Neural cell (in vitro differentiated cells): Measurements from ENCODE around the gene ZNF512B. TPM values are rescaled to one million over a fixed set of nuclear protein-coding genes. Genes with fewer than 3 reads are reported as not detected.
"Not testable (repeated sequence)": the region's sequence is repeated elsewhere in the genome, so short reads cannot be mapped to it uniquely, and the experiment has no call there.

Experiments
- H2AFZ ChIP-seq: fragments of 200-600, 300-800 bp; sonication (generic), shearing (Covaris generic); 2 replicates; pipeline ENCODE4 v1.6.0; 2014; ENCODE audit warnings: low read depth, mild to moderate bottlenecking, antibody characterized with exemption, low read length, moderate library complexity
- H3F3A ChIP-seq: fragments of 200-600 bp; shearing (Covaris generic); 2 replicates; pipeline ENCODE4 v1.6.1; 2016; ENCODE audit warnings: mild to moderate bottlenecking, moderate library complexity, mixed read lengths, antibody characterized with exemption, low read length; ENCODE audit not compliant: insufficient read depth, poor library complexity, severe bottlenecking
- H3K27ac ChIP-seq: fragments of 200-600, 300-800 bp; sonication (generic), shearing (Covaris generic); 2 replicates; pipeline ENCODE4 v1.5.1; 2014; ENCODE audit warnings: mild to moderate bottlenecking, low read length, moderate library complexity
- H3K27me3 ChIP-seq: fragments of 300-800, 200-600 bp; sonication (generic), shearing (Covaris generic); 2 replicates; pipeline ENCODE4 v1.6.0; 2014; ENCODE audit warnings: mild to moderate bottlenecking, low read depth, low read length, moderate library complexity; ENCODE audit not compliant: insufficient read depth
- H3K36me3 ChIP-seq: fragments of 300-800, 200-600 bp; sonication (generic), shearing (Covaris generic); 2 replicates; pipeline ENCODE4 v1.5.1; 2014; ENCODE audit warnings: mild to moderate bottlenecking, antibody characterized with exemption, low read length, moderate library complexity; ENCODE audit not compliant: insufficient read depth
- H3K4me2 ChIP-seq: fragments of 300-800, 200-600 bp; sonication (generic), shearing (Covaris generic); 2 replicates; pipeline ENCODE4 v1.6.0; 2014; ENCODE audit warnings: mild to moderate bottlenecking, low read length
- H3K4me3 ChIP-seq: fragments of 300-800, 200-600 bp; sonication (generic), shearing (Covaris generic); 2 replicates; pipeline ENCODE4 v1.5.1; 2014; ENCODE audit warnings: mild to moderate bottlenecking, low read length, moderate library complexity
- H3K79me2 ChIP-seq: fragments of 200-600 bp; shearing (Covaris generic); replicated peaks from 2 replicates; pipeline ENCODE4 v1.6.0; 2014; ENCODE audit warnings: mild to moderate bottlenecking, low read length, moderate library complexity; ENCODE audit not compliant: insufficient read depth
- H3K9ac ChIP-seq: fragments of 300-800, 200-600 bp; sonication (generic), shearing (Covaris generic); 2 replicates; pipeline ENCODE4 v1.6.1; 2016; ENCODE audit warnings: mild to moderate bottlenecking, low read length, mixed read lengths
- H3K9me2 ChIP-seq: fragments of 200-600 bp; shearing (Covaris generic); 2 replicates; pipeline ENCODE4 v1.6.1; 2016; ENCODE audit warnings: mild to moderate bottlenecking, low read length, mixed read lengths; ENCODE audit not compliant: insufficient read depth
- H3K9me3 ChIP-seq: fragments of 200-600, 300-800 bp; sonication (generic), shearing (Covaris generic); 2 replicates; pipeline ENCODE4 v1.6.1; 2016; ENCODE audit warnings: mild to moderate bottlenecking, mixed run types, low read length, moderate library complexity, mixed read lengths
- H4K20me1 ChIP-seq: fragments of 200-600 bp; shearing (Covaris generic); 2 replicates; pipeline ENCODE4 v1.6.1; 2016; ENCODE audit warnings: mild to moderate bottlenecking, mixed run types; ENCODE audit not compliant: insufficient read depth
- CTCF ChIP-seq: fragments of 450-650 bp; IDR thresholded peaks from 2 replicates; pipeline ENCODE4 v1.5.1; 2014; ENCODE audit warnings: antibody characterized with exemption, mild to moderate bottlenecking, moderate library complexity; ENCODE audit not compliant: poor library complexity, severe bottlenecking
- EZH2 ChIP-seq: fragments of 200-600, 300-800 bp; shearing (Covaris generic), sonication (generic); IDR thresholded peaks from 2 replicates; pipeline ENCODE4 v1.6.1; 2014; ENCODE audit warnings: antibody characterized with exemption, low read length, borderline replicate concordance, mild to moderate bottlenecking; ENCODE audit not compliant: insufficient read depth, poor library complexity, severe bottlenecking
- MXI1 ChIP-seq: fragments of 450-650 bp; conservative IDR thresholded peaks from 2 replicates; pipeline ENCODE4 v1.6.1; 2014; ENCODE audit warnings: antibody characterized with exemption, mild to moderate bottlenecking; ENCODE audit not compliant: poor library complexity, severe bottlenecking
- RAD21 ChIP-seq: fragments of 450-650 bp; conservative IDR thresholded peaks from 2 replicates; pipeline ENCODE4 v1.6.1; 2014; ENCODE audit warnings: antibody characterized with exemption, mild to moderate bottlenecking, moderate library complexity
- SMC3 ChIP-seq: fragments of 450-650 bp; conservative IDR thresholded peaks from 2 replicates; pipeline ENCODE4 v1.6.1; 2014; ENCODE audit warnings: antibody characterized with exemption, mild to moderate bottlenecking, moderate library complexity; ENCODE audit not compliant: poor library complexity
- polyA plus RNA-seq: library from polyadenylated mRNA; depleted of rRNA; stranded (reverse); fragments of >200 nt; gene quantifications from 2 replicates; pipeline ENCODE4 v1.2.3, GENCODE V29; 2014
- TF ChIP-seq, protein P1 (sequence below): IDR thresholded peaks from 2 replicates; pipeline ENCODE4 v1.6.1; 2012; ENCODE audit warnings: borderline replicate concordance

ZNF512B gene
- polyA plus RNA-seq, 1 donor from 2014 or later = 25.7 TPM

GRCh38 chr20:63930971-63931553 is 38.7 kb downstream of the ZNF512B start:
- no peaks in the 10 kb centered on the region for H4K20me1 ChIP-seq
- no peak for TF ChIP-seq SMC3
- TF ChIP-seq RAD21 = no peak
- TF ChIP-seq EZH2 = no peak
- TF ChIP-seq, protein P1, sequence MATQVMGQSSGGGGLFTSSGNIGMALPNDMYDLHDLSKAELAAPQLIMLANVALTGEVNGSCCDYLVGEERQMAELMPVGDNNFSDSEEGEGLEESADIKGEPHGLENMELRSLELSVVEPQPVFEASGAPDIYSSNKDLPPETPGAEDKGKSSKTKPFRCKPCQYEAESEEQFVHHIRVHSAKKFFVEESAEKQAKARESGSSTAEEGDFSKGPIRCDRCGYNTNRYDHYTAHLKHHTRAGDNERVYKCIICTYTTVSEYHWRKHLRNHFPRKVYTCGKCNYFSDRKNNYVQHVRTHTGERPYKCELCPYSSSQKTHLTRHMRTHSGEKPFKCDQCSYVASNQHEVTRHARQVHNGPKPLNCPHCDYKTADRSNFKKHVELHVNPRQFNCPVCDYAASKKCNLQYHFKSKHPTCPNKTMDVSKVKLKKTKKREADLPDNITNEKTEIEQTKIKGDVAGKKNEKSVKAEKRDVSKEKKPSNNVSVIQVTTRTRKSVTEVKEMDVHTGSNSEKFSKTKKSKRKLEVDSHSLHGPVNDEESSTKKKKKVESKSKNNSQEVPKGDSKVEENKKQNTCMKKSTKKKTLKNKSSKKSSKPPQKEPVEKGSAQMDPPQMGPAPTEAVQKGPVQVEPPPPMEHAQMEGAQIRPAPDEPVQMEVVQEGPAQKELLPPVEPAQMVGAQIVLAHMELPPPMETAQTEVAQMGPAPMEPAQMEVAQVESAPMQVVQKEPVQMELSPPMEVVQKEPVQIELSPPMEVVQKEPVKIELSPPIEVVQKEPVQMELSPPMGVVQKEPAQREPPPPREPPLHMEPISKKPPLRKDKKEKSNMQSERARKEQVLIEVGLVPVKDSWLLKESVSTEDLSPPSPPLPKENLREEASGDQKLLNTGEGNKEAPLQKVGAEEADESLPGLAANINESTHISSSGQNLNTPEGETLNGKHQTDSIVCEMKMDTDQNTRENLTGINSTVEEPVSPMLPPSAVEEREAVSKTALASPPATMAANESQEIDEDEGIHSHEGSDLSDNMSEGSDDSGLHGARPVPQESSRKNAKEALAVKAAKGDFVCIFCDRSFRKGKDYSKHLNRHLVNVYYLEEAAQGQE = no peak
- H3K9me3 ChIP-seq = no peaks in the 10 kb centered on the region
- H3K36me3 ChIP-seq = peaks cover 3% of the 10 kb centered on the region
- no peak overlapping the region for H3K4me3 ChIP-seq
- no peak overlapping the region for H3K27ac ChIP-seq
- H3K9me2 ChIP-seq = no peaks in the 10 kb centered on the region
- no peak overlapping the region for H3K9ac ChIP-seq
- no peak overlapping the region for H3K4me2 ChIP-seq
- H3F3A ChIP-seq = no peaks in the 10 kb centered on the region
- H2AFZ ChIP-seq = no peak overlapping the region
- H3K79me2 ChIP-seq = no peaks in the 10 kb centered on the region
- no peaks in the 10 kb centered on the region for H3K27me3 ChIP-seq

DNA sequence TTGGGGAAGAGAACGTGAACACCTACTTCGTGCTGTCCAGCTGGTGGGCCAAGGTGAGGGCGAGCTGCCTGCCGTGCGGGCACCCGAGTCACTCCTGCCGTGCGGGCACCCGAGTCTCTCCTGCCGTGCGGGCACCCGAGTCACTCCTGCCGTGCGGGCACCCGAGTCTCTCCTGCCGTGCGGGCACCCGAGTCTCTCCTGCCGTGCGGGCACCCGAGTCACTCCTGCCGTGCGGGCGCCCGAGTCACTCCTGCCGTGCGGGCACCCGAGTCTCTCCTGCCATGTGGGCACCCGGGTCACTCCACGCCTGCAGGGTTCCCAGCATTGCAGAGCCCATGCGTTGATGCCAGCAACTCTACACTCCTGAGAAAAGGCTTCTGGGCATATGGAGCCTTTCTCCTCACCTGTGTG is 40.3 kb downstream of the ZNF512B start:
- H3K9me2 ChIP-seq, H3F3A ChIP-seq, H3K4me3 ChIP-seq, H4K20me1 ChIP-seq, H3K36me3 ChIP-seq, H3K79me2 ChIP-seq, H3K9me3 ChIP-seq, H3K27me3 ChIP-seq, H3K4me2 ChIP-seq, H3K9ac ChIP-seq, H2AFZ ChIP-seq, H3K27ac ChIP-seq: not testable (repeated sequence)

GRCh38 chr20:63929071-63929470 is 40.7 kb downstream of the ZNF512B start:
- no peak overlapping the region for H3K4me2 ChIP-seq
- no peaks in the 10 kb centered on the region for H3K9me2 ChIP-seq
- no peak overlapping the region for H3K9ac ChIP-seq
- H3K9me3 ChIP-seq = no peaks in the 10 kb centered on the region
- TF ChIP-seq MXI1 (no peak), SMC3 (no peak), CTCF (no peak), RAD21 (no peak)
- H3K79me2 ChIP-seq = no peaks in the 10 kb centered on the region
- H2AFZ ChIP-seq = no peak overlapping the region
- no peak overlapping the region for H3K4me3 ChIP-seq
- H3K36me3 ChIP-seq = peaks cover 3% of the 10 kb centered on the region
- no peaks in the 10 kb centered on the region for H3K27me3 ChIP-seq
- no peaks in the 10 kb centered on the region for H3F3A ChIP-seq
- H3K27ac ChIP-seq = no peak overlapping the region
- no peaks in the 10 kb centered on the region for H4K20me1 ChIP-seq
